Adrenal gland (tissue), 5 donors: ENCODE results near the gene STXBP3.

Experiments used
- CTCF ChIP-seq, 6 experiments: fragments of 450-650 bp in 4 of 6; fragments of 200-600 bp in 2 of 6; sonication (generic) in 1 of 6; IDR thresholded peaks; 1 replicate in 5 of 6; 2 replicates in 1 of 6; pipeline versions ENCODE4 v1.5.1 to v1.8.0; 2016 to 2021; ENCODE audit warnings: antibody characterized with exemption in 6 of 6, mild to moderate bottlenecking in 2 of 6, moderate library complexity in 1 of 6
- POLR2A ChIP-seq, 2 donors: fragments of 450-650 bp; IDR thresholded peaks; one replicate each; pipeline ENCODE4 v1.6.1; 2017; ENCODE audit warnings: antibody characterized with exemption in 2 of 2, mild to moderate bottlenecking in 2 of 2, moderate library complexity in 1 of 2
- donor health status: DM: no; HTN: no; CAD: no.

GRCh38 chr1:108715932-108716331 is 30.5 kb upstream of the STXBP3 start:
- TF ChIP-seq CTCF (IDR thresholded peaks at IDR 0.05) = no peak
- TF ChIP-seq POLR2A (IDR thresholded peaks at IDR 0.05) = no peak
